HepG2 (cell line): Measurements from ENCODE around the gene YAP1. TPM values are rescaled to one million over a fixed set of nuclear protein-coding genes. Genes with fewer than 3 reads are reported as not detected.

Experiments
- GTF3A ChIP-seq: sonication (generic); formaldehyde crosslinking; conservative IDR thresholded peaks from 2 replicates; pipeline ENCODE4 v1.4.0; 2020; ENCODE audit warnings: mild to moderate bottlenecking, missing genetic modification reagents
- HDAC1 ChIP-seq: sonication (generic); formaldehyde crosslinking; IDR thresholded peaks from 2 replicates; pipeline ENCODE4 v1.5.1; 2020; ENCODE audit warnings: mild to moderate bottlenecking, missing genetic modification reagents
- TAF15 ChIP-seq: fragments of 200-400 bp; formaldehyde crosslinking; IDR thresholded peaks from one replicate; pipeline ENCODE4 v1.6.1; 2018; ENCODE audit warnings: mild to moderate bottlenecking, low read depth, low read length; ENCODE audit not compliant: poor library complexity, severe bottlenecking
- ZFP90 ChIP-seq: sonication (generic); formaldehyde crosslinking; IDR thresholded peaks from 2 replicates; pipeline ENCODE4 v1.8.0; 2022; ENCODE audit warnings: missing genetic modification reagents, mild to moderate bottlenecking, inconsistent platforms, borderline replicate concordance
- ZNF232 ChIP-seq: sonication (generic); formaldehyde crosslinking; IDR thresholded peaks from 2 replicates; pipeline ENCODE4 v1.4.0; 2020; ENCODE audit warnings: missing genetic modification reagents, borderline replicate concordance
- ZNF556 ChIP-seq: sonication (generic); formaldehyde crosslinking; IDR thresholded peaks from 2 replicates; pipeline ENCODE4 v1.4.0; 2020; ENCODE audit warnings: mild to moderate bottlenecking, missing genetic modification reagents, borderline replicate concordance
- polyA plus RNA-seq, 8 experiments: library from polyadenylated mRNA; depleted of rRNA in 3 of 8; stranded (reverse) in 7 of 8; unstranded in 1 of 8; fragments of >200 nt; fragmentation: Illumina TruSeq in 4 of 8; extraction: Trizol in 4 of 8; gene quantifications; 2 replicates each; pipeline versions ENCODE4 v1.2.1 to v1.2.3, GENCODE V29; 2011 to 2016; ENCODE audit warnings: low read depth in 4 of 8, missing spikeins in 1 of 8, mixed read lengths in 1 of 8; ENCODE audit not compliant: insufficient read depth in 1 of 8
- total RNA-seq, 5 experiments: library from RNA; depleted of rRNA; stranded (reverse); fragments of >200 nt; fragmentation: Illumina TruSeq; extraction: Trizol; gene quantifications; 2 replicates each; pipeline ENCODE4 v1.2.3, GENCODE V29; 2016; ENCODE audit warnings: low read depth in 1 of 5
- TF ChIP-seq, protein P1 (sequence below): sonication (generic); formaldehyde crosslinking; conservative IDR thresholded peaks from 2 replicates; pipeline ENCODE4 v1.8.0; 2022; ENCODE audit warnings: low read depth, missing genetic modification reagents
- TF ChIP-seq, protein P2 (sequence below): IDR thresholded peaks from 2 replicates; pipeline ENCODE4 v1.6.1; 2018; ENCODE audit warnings: missing genetic modification reagents
- TF ChIP-seq, protein P3 (sequence below): sonication (generic); formaldehyde crosslinking; IDR thresholded peaks from 2 replicates; pipeline ENCODE4 v1.5.0; 2020; ENCODE audit warnings: mild to moderate bottlenecking, missing genetic modification reagents
- TF ChIP-seq, protein P4 (sequence below): sonication (generic); formaldehyde crosslinking; IDR thresholded peaks from 2 replicates; pipeline ENCODE4 v1.4.0; 2020; ENCODE audit warnings: missing genetic modification reagents

Gene YAP1
- total and polyA plus RNA-seq, 2 of the 13 experiments (the other 11 are each of a cell fraction or from before 2014, with no cell fraction given), result 59.5 to 91.0 TPM

DNA sequence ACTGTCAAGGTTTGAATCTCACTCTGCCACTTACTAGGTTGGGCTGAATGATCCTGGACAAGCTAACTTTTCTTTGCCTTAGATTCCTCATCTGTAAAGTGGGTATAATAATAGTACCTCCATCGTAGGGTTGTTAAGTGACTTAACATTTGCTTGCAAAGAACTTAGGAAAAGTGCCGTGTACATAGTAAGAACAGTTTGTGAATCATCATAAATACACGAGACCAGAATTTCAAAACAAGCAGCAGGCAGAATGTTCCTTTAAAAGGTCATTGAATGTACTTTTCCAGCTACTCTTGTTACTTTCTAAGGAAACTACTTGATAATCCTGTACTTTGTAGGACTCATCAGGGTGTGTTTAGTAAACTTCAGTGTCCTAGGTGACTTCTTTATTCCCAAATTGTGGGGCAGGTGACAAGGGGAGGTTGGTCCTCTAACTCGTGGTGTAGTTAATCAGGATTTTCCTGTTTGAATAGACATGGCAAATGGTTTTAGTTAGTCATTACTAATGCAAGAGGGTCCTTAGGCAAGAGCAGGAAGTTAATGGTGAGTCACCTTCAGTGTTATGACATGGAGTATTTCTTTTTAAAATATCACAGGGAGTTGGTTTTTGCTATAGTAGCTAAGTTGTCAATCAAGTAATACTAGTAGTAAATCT is 67.9 kb downstream of the YAP1 start (continued):
- TF ChIP-seq ZNF232 (CRISPR knock-in tag), result no peak
- no peak for TF ChIP-seq GTF3A (CRISPR knock-in tag)
- no peak for TF ChIP-seq TAF15
- TF ChIP-seq ZFP90, result no peak
- TF ChIP-seq, protein P1, sequence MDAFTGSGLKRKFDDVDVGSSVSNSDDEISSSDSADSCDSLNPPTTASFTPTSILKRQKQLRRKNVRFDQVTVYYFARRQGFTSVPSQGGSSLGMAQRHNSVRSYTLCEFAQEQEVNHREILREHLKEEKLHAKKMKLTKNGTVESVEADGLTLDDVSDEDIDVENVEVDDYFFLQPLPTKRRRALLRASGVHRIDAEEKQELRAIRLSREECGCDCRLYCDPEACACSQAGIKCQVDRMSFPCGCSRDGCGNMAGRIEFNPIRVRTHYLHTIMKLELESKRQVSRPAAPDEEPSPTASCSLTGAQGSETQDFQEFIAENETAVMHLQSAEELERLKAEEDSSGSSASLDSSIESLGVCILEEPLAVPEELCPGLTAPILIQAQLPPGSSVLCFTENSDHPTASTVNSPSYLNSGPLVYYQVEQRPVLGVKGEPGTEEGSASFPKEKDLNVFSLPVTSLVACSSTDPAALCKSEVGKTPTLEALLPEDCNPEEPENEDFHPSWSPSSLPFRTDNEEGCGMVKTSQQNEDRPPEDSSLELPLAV, result no peak
- TF ChIP-seq, protein P2, sequence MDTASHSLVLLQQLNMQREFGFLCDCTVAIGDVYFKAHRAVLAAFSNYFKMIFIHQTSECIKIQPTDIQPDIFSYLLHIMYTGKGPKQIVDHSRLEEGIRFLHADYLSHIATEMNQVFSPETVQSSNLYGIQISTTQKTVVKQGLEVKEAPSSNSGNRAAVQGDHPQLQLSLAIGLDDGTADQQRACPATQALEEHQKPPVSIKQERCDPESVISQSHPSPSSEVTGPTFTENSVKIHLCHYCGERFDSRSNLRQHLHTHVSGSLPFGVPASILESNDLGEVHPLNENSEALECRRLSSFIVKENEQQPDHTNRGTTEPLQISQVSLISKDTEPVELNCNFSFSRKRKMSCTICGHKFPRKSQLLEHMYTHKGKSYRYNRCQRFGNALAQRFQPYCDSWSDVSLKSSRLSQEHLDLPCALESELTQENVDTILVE, result no peak
- TF ChIP-seq HDAC1 (CRISPR knock-in tag), result no peak
- TF ChIP-seq, protein P3, sequence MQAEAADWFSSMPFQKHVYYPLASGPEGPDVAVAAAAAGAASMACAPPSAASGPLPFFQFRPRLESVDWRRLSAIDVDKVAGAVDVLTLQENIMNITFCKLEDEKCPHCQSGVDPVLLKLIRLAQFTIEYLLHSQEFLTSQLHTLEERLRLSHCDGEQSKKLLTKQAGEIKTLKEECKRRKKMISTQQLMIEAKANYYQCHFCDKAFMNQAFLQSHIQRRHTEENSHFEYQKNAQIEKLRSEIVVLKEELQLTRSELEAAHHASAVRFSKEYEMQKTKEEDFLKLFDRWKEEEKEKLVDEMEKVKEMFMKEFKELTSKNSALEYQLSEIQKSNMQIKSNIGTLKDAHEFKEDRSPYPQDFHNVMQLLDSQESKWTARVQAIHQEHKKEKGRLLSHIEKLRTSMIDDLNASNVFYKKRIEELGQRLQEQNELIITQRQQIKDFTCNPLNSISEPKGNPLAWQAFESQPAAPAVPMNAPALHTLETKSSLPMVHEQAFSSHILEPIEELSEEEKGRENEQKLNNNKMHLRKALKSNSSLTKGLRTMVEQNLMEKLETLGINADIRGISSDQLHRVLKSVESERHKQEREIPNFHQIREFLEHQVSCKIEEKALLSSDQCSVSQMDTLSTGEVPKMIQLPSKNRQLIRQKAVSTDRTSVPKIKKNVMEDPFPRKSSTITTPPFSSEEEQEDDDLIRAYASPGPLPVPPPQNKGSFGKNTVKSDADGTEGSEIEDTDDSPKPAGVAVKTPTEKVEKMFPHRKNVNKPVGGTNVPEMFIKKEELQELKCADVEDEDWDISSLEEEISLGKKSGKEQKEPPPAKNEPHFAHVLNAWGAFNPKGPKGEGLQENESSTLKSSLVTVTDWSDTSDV (CRISPR knock-in tag), result no peak
- TF ChIP-seq, protein P4, sequence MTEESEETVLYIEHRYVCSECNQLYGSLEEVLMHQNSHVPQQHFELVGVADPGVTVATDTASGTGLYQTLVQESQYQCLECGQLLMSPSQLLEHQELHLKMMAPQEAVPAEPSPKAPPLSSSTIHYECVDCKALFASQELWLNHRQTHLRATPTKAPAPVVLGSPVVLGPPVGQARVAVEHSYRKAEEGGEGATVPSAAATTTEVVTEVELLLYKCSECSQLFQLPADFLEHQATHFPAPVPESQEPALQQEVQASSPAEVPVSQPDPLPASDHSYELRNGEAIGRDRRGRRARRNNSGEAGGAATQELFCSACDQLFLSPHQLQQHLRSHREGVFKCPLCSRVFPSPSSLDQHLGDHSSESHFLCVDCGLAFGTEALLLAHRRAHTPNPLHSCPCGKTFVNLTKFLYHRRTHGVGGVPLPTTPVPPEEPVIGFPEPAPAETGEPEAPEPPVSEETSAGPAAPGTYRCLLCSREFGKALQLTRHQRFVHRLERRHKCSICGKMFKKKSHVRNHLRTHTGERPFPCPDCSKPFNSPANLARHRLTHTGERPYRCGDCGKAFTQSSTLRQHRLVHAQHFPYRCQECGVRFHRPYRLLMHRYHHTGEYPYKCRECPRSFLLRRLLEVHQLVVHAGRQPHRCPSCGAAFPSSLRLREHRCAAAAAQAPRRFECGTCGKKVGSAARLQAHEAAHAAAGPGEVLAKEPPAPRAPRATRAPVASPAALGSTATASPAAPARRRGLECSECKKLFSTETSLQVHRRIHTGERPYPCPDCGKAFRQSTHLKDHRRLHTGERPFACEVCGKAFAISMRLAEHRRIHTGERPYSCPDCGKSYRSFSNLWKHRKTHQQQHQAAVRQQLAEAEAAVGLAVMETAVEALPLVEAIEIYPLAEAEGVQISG (CRISPR knock-in tag), result no peak
- no peak for TF ChIP-seq ZNF556 (CRISPR knock-in tag)
